Measurements from ENCODE around the gene ZFC3H1. TPM values are rescaled to one million over a fixed set of nuclear protein-coding genes. Genes with fewer than 3 reads are reported as not detected.

ZFC3H1 gene
- total RNA-seq, 1 donor from 2014 or later, result 121 TPM

DNA sequence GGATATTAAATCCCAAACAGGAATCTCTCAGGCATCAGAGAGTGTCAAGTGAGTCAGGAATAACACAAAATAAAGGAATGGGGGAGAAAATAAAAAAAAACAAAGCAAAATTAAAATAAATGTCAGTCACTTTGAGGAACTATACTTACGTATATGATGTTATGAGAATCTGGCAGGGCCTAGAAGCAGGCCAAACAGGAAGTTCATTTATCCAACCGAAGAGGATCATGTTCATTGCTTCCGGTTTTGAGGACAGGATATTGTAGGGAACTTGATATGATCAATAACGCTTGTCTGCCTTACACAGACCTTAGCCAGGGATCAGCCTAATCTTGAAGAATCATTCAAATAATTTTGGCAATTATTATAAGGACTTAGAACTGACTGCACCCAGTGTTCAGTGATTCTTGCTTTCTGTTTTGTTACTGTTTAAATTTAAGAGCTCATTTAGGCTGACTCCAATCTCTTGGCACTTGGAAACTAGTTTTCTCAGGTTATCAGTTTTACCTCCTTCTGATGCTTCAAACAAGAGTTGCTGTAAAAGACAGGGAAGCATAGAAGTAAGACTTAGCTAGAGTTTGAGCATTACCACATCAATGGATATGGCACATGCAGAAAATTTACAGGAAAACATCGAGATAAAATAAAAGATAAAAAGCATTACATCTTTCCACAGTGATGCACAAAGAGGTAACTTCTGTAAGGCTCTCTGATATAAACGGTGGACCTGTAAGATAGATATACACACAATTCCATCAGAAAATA, 53.4 kb downstream of the ZFC3H1 start:
- H3K4me3 ChIP-seq, result no peak overlapping the region
- H3K36me3 ChIP-seq, result peaks cover 0 to 55% of the 10 kb centered on the region in 2 donors
- no peaks in the 10 kb centered on the region for H3K27me3 ChIP-seq
- no peaks in the 10 kb centered on the region for H3K9me3 ChIP-seq
- no peaks in the 10 kb centered on the region for H3K4me1 ChIP-seq
- intact Hi-C loops (cut with DNase I), result no loop called here
- TF ChIP-seq POLR2AphosphoS5 (IDR thresholded peaks at IDR 0.05; ENCODE audit: insufficient read depth in 1 of 2, low read depth in 1 of 2) (no peak), POLR2A (IDR thresholded peaks at IDR 0.05) (no peak)
- TF ChIP-seq, protein P1, sequence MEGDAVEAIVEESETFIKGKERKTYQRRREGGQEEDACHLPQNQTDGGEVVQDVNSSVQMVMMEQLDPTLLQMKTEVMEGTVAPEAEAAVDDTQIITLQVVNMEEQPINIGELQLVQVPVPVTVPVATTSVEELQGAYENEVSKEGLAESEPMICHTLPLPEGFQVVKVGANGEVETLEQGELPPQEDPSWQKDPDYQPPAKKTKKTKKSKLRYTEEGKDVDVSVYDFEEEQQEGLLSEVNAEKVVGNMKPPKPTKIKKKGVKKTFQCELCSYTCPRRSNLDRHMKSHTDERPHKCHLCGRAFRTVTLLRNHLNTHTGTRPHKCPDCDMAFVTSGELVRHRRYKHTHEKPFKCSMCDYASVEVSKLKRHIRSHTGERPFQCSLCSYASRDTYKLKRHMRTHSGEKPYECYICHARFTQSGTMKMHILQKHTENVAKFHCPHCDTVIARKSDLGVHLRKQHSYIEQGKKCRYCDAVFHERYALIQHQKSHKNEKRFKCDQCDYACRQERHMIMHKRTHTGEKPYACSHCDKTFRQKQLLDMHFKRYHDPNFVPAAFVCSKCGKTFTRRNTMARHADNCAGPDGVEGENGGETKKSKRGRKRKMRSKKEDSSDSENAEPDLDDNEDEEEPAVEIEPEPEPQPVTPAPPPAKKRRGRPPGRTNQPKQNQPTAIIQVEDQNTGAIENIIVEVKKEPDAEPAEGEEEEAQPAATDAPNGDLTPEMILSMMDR (IDR thresholded peaks at IDR 0.05), result no peak
- no peak for DNase-seq (ENCODE audit: extremely low spot score in 2 of 2)
- no peak overlapping the region for H3K27ac ChIP-seq

DNA sequence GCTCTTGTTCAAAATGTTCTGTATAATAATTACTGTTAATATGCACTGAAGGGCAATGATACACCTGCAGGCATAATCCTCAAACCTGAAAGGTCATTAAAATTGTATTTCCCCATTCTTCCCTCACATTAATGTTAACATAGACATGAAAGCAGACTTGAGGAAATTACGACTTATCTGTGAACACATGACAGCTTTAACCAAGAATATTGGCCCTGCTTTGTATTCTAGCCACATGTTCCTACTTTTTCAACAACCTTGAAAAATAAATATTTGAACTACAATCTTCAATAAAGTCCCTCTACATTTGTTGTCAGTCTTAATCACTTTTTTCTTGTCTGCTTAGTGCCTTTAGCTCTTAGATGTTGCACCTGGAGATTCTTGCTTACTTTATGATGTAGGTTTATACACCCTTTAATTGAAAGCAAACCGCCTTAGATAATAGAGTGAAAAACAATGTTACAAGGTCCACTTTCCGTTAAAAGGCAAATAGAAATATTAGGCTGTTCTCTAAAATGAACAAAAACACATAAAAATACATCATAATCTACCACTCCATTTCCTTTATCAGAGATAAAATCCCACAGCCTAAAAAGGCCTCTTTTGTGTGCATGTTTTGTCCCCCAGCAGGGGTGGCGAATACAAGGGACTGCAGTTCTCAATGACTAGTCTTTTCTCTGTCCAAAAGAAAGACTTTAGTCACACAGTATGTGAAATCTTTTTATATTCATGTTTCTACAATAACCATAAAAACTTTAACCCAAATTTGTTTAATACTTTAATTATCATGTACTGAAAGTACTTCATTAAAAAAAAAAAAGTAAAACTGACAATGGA, 55.9 kb downstream of the ZFC3H1 start:
- intact Hi-C loops (cut with DNase I), result no loop called here
- H3K36me3 ChIP-seq, result peaks cover 0 to 33% of the 10 kb centered on the region in 2 donors
- H3K4me1 ChIP-seq, result no peaks in the 10 kb centered on the region
- no peak overlapping the region for H3K4me3 ChIP-seq
- no peaks in the 10 kb centered on the region for H3K27me3 ChIP-seq
- H3K9me3 ChIP-seq, result no peaks in the 10 kb centered on the region
- H3K27ac ChIP-seq, result no peak overlapping the region
- no peak for TF ChIP-seq POLR2A (IDR thresholded peaks at IDR 0.05)
- TF ChIP-seq, protein P1 (IDR thresholded peaks at IDR 0.05), result no peak
- no peak for TF ChIP-seq POLR2AphosphoS5 (IDR thresholded peaks at IDR 0.05; ENCODE audit: insufficient read depth in 1 of 2, low read depth in 1 of 2)
- DNase-seq (ENCODE audit: extremely low spot score in 2 of 2), result no peak

DNA sequence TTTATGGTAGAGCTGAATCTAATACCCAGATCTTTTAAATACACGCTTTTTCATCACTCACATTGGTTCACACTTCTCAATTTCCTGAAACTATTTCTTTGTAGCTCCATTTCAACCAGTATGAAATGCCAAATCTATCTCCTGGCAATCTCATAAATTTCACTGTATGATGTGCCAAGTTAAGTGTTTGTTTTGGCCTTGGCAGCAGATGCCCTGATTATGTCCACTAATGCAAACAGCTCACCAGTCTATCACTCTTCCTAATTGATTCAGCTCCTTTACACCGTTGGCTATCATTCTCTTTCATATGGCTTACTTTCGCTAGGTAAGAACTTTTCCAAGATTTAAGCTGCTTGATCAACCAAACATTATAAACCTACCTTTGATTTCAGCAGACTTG, 58.6 kb downstream of the ZFC3H1 start:
- Histone ChIP-seq H3K27me3 (no peaks in the 10 kb centered on the region), H3K27ac (no peak overlapping the region), H3K36me3 (peaks cover 0 to 10% of the 10 kb centered on the region in 2 donors), H3K4me3 (no peak overlapping the region), H3K9me3 (no peaks in the 10 kb centered on the region), H3K4me1 (no peaks in the 10 kb centered on the region)
- no peak for TF ChIP-seq POLR2AphosphoS5 (IDR thresholded peaks at IDR 0.05; ENCODE audit: insufficient read depth in 1 of 2, low read depth in 1 of 2)
- TF ChIP-seq POLR2A (IDR thresholded peaks at IDR 0.05), result no peak
- TF ChIP-seq, protein P1 (IDR thresholded peaks at IDR 0.05), result no peak
- DNase-seq (ENCODE audit: extremely low spot score in 2 of 2), result no peak
- intact Hi-C loops (cut with DNase I), result no loop called here

DNA sequence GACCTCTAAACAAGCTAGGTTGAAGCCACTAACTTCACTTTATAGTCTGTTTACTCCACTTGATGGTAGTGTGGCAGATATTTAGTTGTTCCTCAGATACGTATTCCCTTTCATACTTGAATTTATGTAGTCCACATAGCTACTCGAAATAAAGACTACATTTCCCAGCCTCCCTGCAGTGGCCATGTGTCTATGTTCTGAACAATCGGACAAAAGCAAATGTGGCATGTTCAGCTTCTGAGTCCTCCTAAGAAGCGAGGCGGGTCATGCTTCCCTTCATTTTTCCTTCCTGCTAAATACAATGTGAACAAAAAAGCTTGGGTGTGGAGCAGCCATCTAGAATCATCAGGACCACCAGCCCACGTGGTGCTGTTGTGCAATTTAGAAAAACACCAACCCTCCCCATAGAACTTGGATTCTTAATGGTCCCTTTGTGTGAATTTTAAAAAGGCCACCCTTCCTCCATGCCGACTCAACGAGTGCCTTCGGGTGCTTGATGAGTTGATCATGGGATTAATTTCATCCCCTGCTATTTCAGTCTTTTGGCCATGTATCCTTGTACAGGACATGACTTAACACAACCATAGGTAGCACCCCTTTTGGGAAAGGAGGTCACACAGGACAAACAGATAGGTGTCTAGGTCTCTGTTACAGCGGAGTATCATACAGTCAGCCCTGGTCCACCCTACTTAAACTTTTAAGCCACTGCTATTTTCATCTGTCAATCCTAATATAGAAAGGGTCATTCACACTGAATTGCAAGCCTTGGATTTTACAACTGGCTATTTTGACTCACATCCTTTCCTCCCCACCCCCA, 60.7 kb downstream of the ZFC3H1 start:
- H3K9me3 ChIP-seq, result no peaks in the 10 kb centered on the region
- intact Hi-C loops (cut with DNase I), result no loop called here
- no peak for DNase-seq (ENCODE audit: extremely low spot score in 2 of 2)
- H3K27ac ChIP-seq, result no peak overlapping the region
- H3K4me3 ChIP-seq, result no peak overlapping the region
- H3K36me3 ChIP-seq, result peaks cover 0 to 3% of the 10 kb centered on the region in 2 donors
- TF ChIP-seq POLR2A (IDR thresholded peaks at IDR 0.05), result no peak
- TF ChIP-seq, protein P1 (IDR thresholded peaks at IDR 0.05), result no peak
- TF ChIP-seq POLR2AphosphoS5 (IDR thresholded peaks at IDR 0.05; ENCODE audit: insufficient read depth in 1 of 2, low read depth in 1 of 2), result no peak
- H3K27me3 ChIP-seq, result no peaks in the 10 kb centered on the region
- H3K4me1 ChIP-seq, result no peaks in the 10 kb centered on the region
